HEK293 (cell line): ENCODE data around the gene TGFB2.
A peak's percentile ranks its signal among the peaks of the same experiment; 100 is the strongest.

Experiments used
- EGR2 ChIP-seq: fragments of 450-650 bp; formaldehyde crosslinking; IDR thresholded peaks from 2 replicates; pipeline ENCODE4 v1.5.1; 2016; ENCODE audit warnings: low read depth, missing biosample characterization, missing genetic modification characterization
- GFI1B ChIP-seq: fragments of 450-650 bp; formaldehyde crosslinking; IDR thresholded peaks from 2 replicates; pipeline ENCODE4 v1.5.1; 2016; ENCODE audit warnings: missing biosample characterization, missing genetic modification characterization
- GLIS1 ChIP-seq: fragments of 450-650 bp; formaldehyde crosslinking; IDR thresholded peaks from 2 replicates; pipeline ENCODE4 v1.5.1; 2016; ENCODE audit warnings: missing biosample characterization, missing genetic modification characterization
- HOXC10 ChIP-seq: sonication (generic); formaldehyde crosslinking; IDR thresholded peaks from 2 replicates; pipeline ENCODE4 v1.8.1; 2023; ENCODE audit warnings: mild to moderate bottlenecking, missing genetic modification reagents
- IKZF3 ChIP-seq: fragments of 450-650 bp; IDR thresholded peaks from 2 replicates; pipeline ENCODE4 v1.5.0; 2018; ENCODE audit warnings: missing biosample characterization, mild to moderate bottlenecking, missing genetic modification characterization, moderate library complexity
- REPIN1 ChIP-seq: fragments of 450-650 bp; formaldehyde crosslinking; IDR thresholded peaks from 2 replicates; pipeline ENCODE4 v1.5.1; 2017; ENCODE audit warnings: missing biosample characterization, missing genetic modification characterization, low read depth
- REST ChIP-seq: fragments of 450-650 bp; formaldehyde crosslinking; IDR thresholded peaks from 2 replicates; pipeline ENCODE4 v1.5.1; 2016; ENCODE audit warnings: missing biosample characterization, missing genetic modification characterization
- SCRT2 ChIP-seq: fragments of 450-650 bp; formaldehyde crosslinking; IDR thresholded peaks from 2 replicates; pipeline ENCODE4 v1.5.1; 2016; ENCODE audit warnings: missing biosample characterization, missing genetic modification characterization
- TCF7L2 ChIP-seq: IDR thresholded peaks from 2 replicates; pipeline ENCODE4 v1.6.1; 2011; ENCODE audit warnings: low read depth, mild to moderate bottlenecking, inconsistent platforms, low read length, moderate library complexity, borderline replicate concordance
- ZFP41 ChIP-seq: fragments of 450-650 bp; formaldehyde crosslinking; IDR thresholded peaks from 2 replicates; pipeline ENCODE4 v1.5.1; 2016; ENCODE audit warnings: missing biosample characterization, missing genetic modification characterization, borderline replicate concordance
- ZNF132 ChIP-seq: fragments of 450-650 bp; formaldehyde crosslinking; IDR thresholded peaks from 2 replicates; pipeline ENCODE4 v1.5.1; 2017; ENCODE audit warnings: missing biosample characterization, missing genetic modification characterization, borderline replicate concordance
- ZNF155 ChIP-seq: fragments of 450-650 bp; formaldehyde crosslinking; IDR thresholded peaks from 2 replicates; pipeline ENCODE4 v1.5.1; 2016; ENCODE audit warnings: missing biosample characterization, missing genetic modification characterization
- ZNF184 ChIP-seq: fragments of 450-650 bp; IDR thresholded peaks from 2 replicates; pipeline ENCODE4 v1.5.1; 2018; ENCODE audit warnings: missing biosample characterization, mild to moderate bottlenecking, missing genetic modification characterization
- ZNF26 ChIP-seq: fragments of 450-650 bp; formaldehyde crosslinking; IDR thresholded peaks from 2 replicates; pipeline ENCODE4 v1.5.1; 2016; ENCODE audit warnings: missing biosample characterization, missing genetic modification characterization
- ZNF302 ChIP-seq: fragments of 450-650 bp; formaldehyde crosslinking; IDR thresholded peaks from 2 replicates; pipeline ENCODE4 v1.5.1; 2016; ENCODE audit warnings: missing biosample characterization, missing genetic modification characterization, low read depth
- ZNF366 ChIP-seq: fragments of 450-650 bp; formaldehyde crosslinking; conservative IDR thresholded peaks from 2 replicates; pipeline ENCODE4 v1.5.1; 2016; ENCODE audit warnings: missing biosample characterization, missing genetic modification characterization
- ZNF473 ChIP-seq: fragments of 450-650 bp; formaldehyde crosslinking; IDR thresholded peaks from 2 replicates; pipeline ENCODE4 v1.5.1; 2017; ENCODE audit warnings: missing biosample characterization, missing genetic modification characterization
- ZNF501 ChIP-seq: fragments of 450-650 bp; formaldehyde crosslinking; IDR thresholded peaks from 2 replicates; pipeline ENCODE4 v1.5.1; 2016; ENCODE audit warnings: missing biosample characterization, missing genetic modification characterization
- ZNF510 ChIP-seq: fragments of 450-650 bp; formaldehyde crosslinking; IDR thresholded peaks from 2 replicates; pipeline ENCODE4 v1.5.1; 2018; ENCODE audit warnings: mild to moderate bottlenecking, missing genetic modification characterization, missing biosample characterization; ENCODE audit not compliant: insufficient replicate concordance
- ZNF529 ChIP-seq: fragments of 450-650 bp; formaldehyde crosslinking; IDR thresholded peaks from 2 replicates; pipeline ENCODE4 v1.5.1; 2017; ENCODE audit warnings: missing genetic modification characterization, missing biosample characterization; ENCODE audit not compliant: insufficient replicate concordance
- ZNF585B ChIP-seq: fragments of 450-650 bp; formaldehyde crosslinking; IDR thresholded peaks from 2 replicates; pipeline ENCODE4 v1.5.1; 2016; ENCODE audit warnings: missing biosample characterization, missing genetic modification characterization
- ZNF623 ChIP-seq: fragments of 450-650 bp; formaldehyde crosslinking; IDR thresholded peaks from 2 replicates; pipeline ENCODE4 v1.5.1; 2016; ENCODE audit warnings: missing biosample characterization, missing genetic modification characterization
- ZNF747 ChIP-seq: fragments of 450-650 bp; formaldehyde crosslinking; IDR thresholded peaks from 2 replicates; pipeline ENCODE4 v1.5.1; 2016; ENCODE audit warnings: missing biosample characterization, missing genetic modification characterization
- ZNF792 ChIP-seq: fragments of 450-650 bp; formaldehyde crosslinking; IDR thresholded peaks from 2 replicates; pipeline ENCODE4 v1.5.1; 2016; ENCODE audit warnings: missing biosample characterization, missing genetic modification characterization
- ZSCAN16 ChIP-seq: fragments of 450-650 bp; formaldehyde crosslinking; IDR thresholded peaks from 2 replicates; pipeline ENCODE4 v1.5.1; 2016; ENCODE audit warnings: missing biosample characterization, missing genetic modification characterization
- TF ChIP-seq, protein P1 (sequence below): fragments of 450-650 bp; formaldehyde crosslinking; IDR thresholded peaks from 2 replicates; pipeline ENCODE4 v1.5.1; 2016; ENCODE audit warnings: missing biosample characterization, missing genetic modification characterization
- TF ChIP-seq, protein P2 (sequence below): fragments of 450-650 bp; formaldehyde crosslinking; IDR thresholded peaks from 2 replicates; pipeline ENCODE4; 2016; ENCODE audit warnings: missing biosample characterization, missing genetic modification characterization
- TF ChIP-seq, protein P3 (sequence below): fragments of 450-650 bp; formaldehyde crosslinking; IDR thresholded peaks from 2 replicates; pipeline ENCODE4 v1.5.1; 2016; ENCODE audit warnings: missing biosample characterization, missing genetic modification characterization

Gene TGFB2

DNA sequence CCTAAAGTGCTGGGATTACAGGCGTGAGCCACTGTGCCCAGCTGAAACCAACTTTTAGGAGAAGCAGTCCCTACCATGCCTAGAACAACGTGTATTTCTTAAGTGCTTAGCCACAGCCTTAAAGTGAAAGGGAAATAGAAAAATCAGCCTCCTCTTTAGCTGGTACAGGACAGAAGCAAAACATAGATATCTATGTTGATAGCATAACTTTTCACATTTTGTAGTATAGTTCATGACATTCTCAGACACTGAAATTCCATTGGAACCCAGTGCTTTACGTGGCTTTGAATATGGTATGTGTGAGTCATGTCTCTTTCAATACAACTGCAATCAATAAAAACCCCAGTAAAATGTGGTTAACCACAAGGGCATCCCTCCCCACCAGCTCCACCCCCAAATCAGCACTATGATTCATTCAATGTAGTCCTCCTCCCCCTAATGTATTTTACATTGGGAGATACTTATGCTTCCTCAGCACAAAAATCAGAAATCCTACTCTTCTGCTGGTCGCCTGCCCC lies 32.1 kb downstream of the TGFB2 start (continued):
- TF ChIP-seq SCRT2 (tag by site-specific recombination), result no peak
- TF ChIP-seq ZNF302 (tag by site-specific recombination), result no peak
- 0 out of 2 replicates have a peak, but pooled peaks have one; percentile 0 for TF ChIP-seq GLIS1 (tag by site-specific recombination)
- TF ChIP-seq ZNF473 (tag by site-specific recombination), result no peak
- TF ChIP-seq EGR2 (tag by site-specific recombination), result peak; percentile 56
- TF ChIP-seq REST, result no peak
- no peak for TF ChIP-seq ZNF529 (tag by site-specific recombination)
- TF ChIP-seq ZNF26, result no peak
- TF ChIP-seq ZNF155 (tag by site-specific recombination), result no peak
- no peak for TF ChIP-seq ZNF792
- no peak for TF ChIP-seq ZNF585B (tag by site-specific recombination)
- TF ChIP-seq ZNF132 (tag by site-specific recombination), result no peak
- no peak for TF ChIP-seq ZFP41 (tag by site-specific recombination)
- no peak for TF ChIP-seq ZNF747 (tag by site-specific recombination)
- TF ChIP-seq ZNF366 (tag by site-specific recombination), result peak; percentile 70
- TF ChIP-seq ZNF184 (tag by site-specific recombination), result no peak; the same call in 1 of the 2 replicates
- TF ChIP-seq ZNF510 (tag by site-specific recombination), result no peak
- TF ChIP-seq REPIN1 (tag by site-specific recombination), result no peak
- TF ChIP-seq, protein P1, sequence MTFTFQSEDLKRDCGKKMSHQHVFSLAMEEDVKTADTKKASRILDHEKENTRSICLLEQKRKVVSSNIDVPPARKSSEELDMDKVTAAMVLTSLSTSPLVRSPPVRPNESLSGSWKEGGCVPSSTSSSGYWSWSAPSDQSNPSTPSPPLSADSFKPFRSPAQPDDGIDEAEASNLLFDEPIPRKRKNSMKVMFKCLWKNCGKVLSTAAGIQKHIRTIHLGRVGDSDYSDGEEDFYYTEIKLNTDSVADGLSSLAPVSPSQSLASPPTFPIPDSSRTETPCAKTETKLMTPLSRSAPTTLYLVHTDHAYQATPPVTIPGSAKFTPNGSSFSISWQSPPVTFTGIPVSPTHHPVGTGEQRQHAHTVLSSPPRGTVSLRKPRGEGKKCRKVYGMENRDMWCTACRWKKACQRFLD, result no peak
- TF ChIP-seq TCF7L2, result no peak
- TF ChIP-seq ZNF501, result no peak
- no peak for TF ChIP-seq GFI1B (tag by site-specific recombination)
- no peak for TF ChIP-seq HOXC10
- TF ChIP-seq, protein P2, sequence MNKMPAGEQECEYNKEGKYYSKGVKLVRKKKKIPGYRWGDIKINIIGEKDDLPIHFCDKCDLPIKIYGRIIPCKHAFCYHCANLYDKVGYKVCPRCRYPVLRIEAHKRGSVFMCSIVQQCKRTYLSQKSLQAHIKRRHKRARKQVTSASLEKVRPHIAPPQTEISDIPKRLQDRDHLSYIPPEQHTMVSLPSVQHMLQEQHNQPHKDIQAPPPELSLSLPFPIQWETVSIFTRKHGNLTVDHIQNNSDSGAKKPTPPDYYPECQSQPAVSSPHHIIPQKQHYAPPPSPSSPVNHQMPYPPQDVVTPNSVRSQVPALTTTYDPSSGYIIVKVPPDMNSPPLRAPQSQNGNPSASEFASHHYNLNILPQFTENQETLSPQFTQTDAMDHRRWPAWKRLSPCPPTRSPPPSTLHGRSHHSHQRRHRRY (tag by site-specific recombination), result no peak
- no peak for TF ChIP-seq IKZF3 (tag by site-specific recombination)
- no peak for TF ChIP-seq ZNF623 (tag by site-specific recombination)
- TF ChIP-seq, protein P3, sequence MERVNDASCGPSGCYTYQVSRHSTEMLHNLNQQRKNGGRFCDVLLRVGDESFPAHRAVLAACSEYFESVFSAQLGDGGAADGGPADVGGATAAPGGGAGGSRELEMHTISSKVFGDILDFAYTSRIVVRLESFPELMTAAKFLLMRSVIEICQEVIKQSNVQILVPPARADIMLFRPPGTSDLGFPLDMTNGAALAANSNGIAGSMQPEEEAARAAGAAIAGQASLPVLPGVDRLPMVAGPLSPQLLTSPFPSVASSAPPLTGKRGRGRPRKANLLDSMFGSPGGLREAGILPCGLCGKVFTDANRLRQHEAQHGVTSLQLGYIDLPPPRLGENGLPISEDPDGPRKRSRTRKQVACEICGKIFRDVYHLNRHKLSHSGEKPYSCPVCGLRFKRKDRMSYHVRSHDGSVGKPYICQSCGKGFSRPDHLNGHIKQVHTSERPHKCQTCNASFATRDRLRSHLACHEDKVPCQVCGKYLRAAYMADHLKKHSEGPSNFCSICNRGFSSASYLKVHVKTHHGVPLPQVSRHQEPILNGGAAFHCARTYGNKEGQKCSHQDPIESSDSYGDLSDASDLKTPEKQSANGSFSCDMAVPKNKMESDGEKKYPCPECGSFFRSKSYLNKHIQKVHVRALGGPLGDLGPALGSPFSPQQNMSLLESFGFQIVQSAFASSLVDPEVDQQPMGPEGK, result peak; percentile 81
- no peak for TF ChIP-seq ZSCAN16 (tag by site-specific recombination)
